GM21717 (cell line): ENCODE results near the gene GHR.
"Not testable (repeated sequence)": the region's sequence is repeated elsewhere in the genome, so short reads cannot be mapped to it uniquely, and the experiment has no call there.

Experiments
- ATAC-seq: cut with Tn5 transposase; IDR thresholded peaks from one replicate; pipeline ENCODE4 v1.9.1; 2021; ENCODE audit warnings: mild to moderate bottlenecking, moderate library complexity; ENCODE audit not compliant: unreplicated experiment

GHR gene

GRCh38 chr5:42566652-42567295 lies 143.5 kb downstream of the GHR start:
- ATAC-seq: no peak

DNA sequence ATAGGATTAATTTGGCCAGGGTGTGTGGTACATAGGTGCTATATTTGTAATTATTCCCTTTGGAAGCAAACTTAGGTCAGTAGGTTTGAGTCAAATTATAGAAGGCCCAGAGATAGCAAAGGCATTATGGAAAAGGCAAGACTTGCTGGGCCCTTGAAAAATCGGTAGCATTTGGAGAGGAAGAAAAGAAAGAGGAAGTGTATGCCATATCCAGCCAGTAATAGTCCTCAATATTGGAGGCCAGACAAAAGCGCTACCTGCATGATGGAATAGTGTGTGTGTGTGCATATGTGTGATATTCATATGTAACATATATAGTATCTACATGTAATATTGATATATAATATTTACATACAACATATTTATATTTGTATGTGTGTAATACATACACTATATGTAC lies 146.1 kb downstream of the GHR start:
- ATAC-seq: no peak

DNA sequence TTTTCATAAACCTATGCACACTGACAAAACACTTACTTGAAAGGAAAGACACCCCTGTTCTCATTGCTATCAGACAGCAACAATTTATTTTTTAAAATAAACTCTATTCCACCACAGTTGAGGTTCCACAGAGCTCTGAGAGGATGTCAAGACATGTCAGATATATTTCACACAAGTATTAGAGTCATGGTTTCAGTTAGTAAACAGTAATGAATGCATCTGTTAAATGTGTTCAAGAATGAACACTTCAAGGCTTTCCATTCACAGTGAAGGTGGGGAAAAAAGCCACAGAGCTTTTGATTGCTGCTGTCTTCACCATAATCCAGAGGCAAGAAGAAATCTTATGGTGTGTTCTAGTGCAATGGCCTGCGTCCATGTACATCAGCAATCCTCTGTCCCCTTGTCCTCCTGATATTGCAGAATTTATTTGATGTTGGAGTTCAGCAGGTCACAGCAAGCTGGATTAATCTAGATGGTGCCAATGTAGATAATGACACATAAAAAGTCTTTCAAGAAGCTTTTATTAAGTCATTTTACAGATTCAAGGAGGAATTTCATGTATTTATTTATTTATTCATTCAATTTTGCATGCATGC lies 146.8 kb downstream of the GHR start:
- no peak for ATAC-seq

DNA sequence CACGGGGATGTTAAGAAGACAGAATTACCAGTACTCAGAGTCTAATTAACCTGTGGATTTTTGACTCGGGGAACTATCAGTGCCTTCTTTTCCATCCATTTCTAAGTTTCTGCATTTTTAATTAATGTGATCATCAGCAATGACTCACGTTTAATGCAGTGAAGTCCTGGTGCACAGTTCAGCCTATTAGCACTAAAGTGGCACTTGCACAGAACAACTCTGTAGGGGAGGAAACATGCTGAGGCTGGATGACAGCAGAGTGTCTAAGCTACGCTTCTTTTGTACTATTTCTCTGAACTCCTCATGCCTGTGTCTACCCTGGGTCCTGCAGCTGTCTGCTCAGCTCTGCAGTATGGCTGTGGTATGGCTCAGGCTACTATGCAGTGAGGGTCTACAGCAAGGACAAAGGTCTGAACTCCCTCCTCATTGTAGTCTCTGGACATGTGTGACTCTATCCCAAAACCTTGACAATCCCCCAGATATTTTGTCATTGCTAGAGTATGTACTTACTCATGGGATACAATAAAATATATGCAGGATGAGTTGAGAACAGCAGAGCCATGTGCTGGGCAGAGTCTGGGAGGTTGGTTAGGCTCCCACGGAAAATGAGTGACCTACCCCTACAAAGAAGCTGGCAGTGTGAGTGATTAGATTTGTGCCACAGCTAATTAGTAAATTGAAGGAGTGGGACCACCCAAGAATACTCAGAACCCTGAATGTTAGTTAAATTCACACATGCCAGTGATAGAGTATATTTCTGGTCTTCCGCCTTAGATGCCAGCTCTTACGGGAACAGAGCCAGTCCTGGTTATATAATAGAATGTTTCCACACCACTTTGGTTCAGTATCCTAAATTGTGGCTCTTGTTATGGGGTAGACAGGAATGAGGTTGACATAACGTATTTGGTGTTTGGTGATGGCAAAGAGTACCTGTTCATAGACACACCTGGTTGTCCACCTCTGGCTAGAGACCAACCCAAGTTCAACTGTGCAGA lies 148.0 kb downstream of the GHR start:
- no peak for ATAC-seq

DNA sequence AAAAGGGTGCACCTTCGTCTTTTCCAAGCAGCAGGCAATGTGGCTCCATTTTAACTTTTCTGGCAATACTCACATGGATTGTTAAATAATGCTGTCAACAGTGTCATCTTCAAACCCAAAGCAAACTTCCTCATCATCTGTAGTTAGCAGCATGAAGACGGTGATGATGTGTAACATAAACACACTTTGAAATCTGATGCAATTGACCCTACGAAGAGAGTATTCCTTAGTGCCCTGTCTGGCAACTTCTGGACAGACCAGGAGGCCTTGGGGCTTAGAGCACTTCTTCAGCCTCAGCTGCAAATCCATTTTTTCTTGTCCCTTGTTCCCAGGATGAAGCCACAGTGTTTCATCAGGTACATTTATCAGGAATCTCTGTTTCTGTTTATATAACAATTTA lies 149.1 kb downstream of the GHR start:
- ATAC-seq: no peak

GRCh38 chr5:42573386-42573785 lies 150.1 kb downstream of the GHR start:
- no peak for ATAC-seq

- not testable (repeated sequence) for ATAC-seq
These were observed 152.7 kb downstream of the GHR start for GRCh38 chr5:42575914-42576313.

DNA sequence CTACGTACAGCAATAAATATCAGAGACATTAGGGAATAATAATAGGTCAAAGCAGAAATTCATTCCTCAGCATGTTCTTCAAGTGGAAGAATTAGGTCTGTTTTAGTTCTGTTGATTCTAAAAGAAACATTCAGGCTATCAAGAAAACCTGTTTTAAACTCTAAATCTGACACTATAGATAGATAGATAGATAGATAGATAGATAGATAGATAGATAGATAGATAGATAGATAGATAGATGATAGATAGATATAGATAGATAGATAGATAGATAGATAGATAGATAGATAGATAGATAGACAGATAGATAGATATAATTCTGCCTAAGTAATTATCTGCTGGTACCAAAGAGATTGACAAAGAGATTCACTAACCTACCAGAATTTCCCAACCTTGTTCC lies 155.7 kb downstream of the GHR start:
- ATAC-seq: not testable (repeated sequence)

GRCh38 chr5:42579320-42579719 lies 156.1 kb downstream of the GHR start:
- no peak for ATAC-seq

- ATAC-seq: no peak
These were observed 158.6 kb downstream of the GHR start for GRCh38 chr5:42581845-42582244.

GRCh38 chr5:42582723-42583122 lies 159.5 kb downstream of the GHR start:
- ATAC-seq: no peak

- ATAC-seq: peak; percentile 63
These were observed 160.1 kb downstream of the GHR start for GRCh38 chr5:42583322-42583721.

DNA sequence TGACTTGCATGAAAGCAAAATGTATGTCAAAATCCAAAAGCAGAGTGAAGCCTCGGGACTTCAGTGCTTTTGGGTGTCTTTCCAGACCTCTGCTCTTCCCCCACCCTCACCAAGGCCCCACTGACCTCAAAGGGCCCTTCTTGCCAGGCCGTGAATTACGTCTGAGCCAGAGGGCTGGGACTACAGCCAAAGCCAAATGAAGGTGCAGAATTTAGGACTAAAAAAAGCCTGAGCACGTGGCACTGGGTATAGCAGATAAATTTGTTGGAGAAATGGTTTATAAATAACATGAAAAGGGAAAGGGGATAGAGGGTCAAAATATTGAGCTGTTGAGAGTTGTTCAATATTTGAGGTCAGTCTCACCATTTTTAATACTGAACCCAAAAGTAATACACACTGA lies 163.4 kb downstream of the GHR start:
- no peak for ATAC-seq

DNA sequence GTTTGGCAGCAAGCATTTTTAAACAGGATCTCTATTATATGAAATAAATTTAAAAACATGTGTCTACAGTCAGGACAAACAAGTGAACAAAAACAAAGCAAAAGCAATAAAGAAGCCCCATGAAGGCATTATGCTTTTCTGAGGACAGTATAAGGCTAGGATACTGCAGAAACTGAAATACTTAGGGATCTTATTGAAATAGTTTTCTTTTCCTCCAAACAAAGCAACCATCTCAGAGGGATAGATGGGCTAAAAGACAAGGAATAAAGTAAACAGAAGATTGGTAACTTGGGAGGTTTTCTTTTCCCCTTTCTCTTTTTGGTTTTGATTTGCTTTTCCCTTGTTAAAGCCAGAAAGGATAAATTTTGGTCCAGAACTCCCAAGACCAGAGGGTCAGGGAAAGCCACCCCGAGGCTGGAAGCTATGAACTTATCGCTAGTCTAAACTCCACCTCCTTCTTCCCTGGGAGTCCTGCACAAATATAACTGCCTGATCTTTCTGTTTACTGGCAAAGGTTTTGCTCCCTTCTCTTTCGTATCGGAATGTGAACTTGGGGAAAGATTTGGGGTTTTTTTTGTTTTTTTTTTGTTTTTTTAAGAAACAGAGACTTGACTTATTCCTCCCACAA lies 164.0 kb downstream of the GHR start:
- ATAC-seq: no peak

DNA sequence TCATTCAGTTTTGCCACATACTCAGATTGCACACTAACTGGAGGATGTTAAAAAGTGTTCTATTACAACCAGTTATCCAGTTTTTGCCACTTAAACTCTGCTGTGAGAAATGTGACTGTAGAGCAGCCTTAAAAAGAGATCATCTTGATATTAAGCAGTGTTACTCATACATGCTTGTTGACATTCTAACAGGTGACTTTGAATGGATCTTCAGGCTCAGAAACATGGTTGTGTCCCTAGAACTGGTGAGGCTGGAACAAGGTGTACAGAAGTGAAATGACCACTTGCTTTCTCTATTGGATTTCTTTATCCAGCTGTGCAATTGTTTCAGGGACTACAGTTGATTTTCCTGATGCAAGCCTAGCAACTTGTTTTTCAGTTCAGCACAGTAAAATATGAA lies 167.3 kb downstream of the GHR start:
- no peak for ATAC-seq

DNA sequence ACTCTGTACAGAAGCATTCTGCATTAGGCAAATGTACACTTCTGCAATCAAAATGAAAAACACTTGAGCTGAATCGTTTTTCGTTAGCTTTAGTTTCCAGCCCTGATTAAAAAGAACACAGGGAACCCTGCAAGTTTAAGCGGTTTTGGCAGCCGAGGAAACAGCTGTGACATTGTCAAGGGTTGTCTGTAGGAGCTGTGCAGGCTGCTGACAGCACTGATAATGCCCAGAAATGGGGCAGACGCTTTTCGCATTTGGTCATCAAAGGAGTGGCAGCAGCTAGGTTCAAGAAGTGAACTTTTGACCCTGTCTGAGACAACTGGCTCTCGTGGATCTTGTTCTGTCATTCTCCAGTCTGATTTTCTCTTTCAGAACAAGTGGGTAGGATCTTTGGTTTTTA lies 167.8 kb downstream of the GHR start:
- ATAC-seq: no peak

GRCh38 chr5:42592401-42593140 lies 169.3 kb downstream of the GHR start:
- no peak for ATAC-seq

DNA sequence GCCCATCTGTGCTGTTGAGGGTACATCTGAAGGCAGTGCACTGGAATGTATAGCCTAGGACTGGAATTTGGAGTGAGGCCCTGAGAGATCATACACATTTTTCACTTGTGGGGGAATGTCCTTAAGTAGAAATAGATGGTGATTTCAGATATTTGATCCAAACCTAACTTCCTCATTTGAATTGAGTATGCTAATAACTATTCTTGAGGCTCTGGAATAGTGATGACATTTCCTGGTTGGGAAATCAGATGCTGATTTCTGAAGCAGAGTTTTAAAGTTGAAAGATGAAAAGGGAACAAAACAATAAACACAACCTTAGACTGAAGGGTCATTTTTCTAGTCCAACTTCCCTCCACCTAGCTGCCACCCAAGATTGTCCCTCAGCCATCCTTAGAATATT lies 170.4 kb downstream of the GHR start:
- ATAC-seq: no peak

- ATAC-seq: no peak
These were observed 172.4 kb downstream of the GHR start for GRCh38 chr5:42595597-42595996.

DNA sequence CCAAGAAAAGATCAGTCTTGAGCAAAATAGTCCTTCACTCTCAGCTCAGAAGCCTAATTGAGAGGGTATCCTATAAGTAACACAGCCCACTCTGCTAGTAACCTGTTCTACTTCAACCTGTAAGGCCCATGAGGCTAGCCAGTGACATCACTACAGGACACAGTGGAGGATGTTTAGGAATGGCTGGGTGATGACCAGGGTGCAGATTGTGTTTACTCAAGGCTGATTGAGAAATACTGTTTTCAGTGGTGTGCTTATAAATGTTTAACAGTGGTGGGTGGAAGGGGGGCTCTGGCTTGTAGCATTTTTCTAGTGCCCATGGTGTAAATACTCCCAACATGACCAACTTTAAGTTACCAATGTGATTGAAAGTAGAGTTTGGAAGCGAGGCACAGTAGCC lies 173.6 kb downstream of the GHR start:
- ATAC-seq: no peak
